Ovary (tissue), 9 donors: ENCODE measurements around the gene ZNF358. TPM values are rescaled to one million over a fixed set of nuclear protein-coding genes. Genes with fewer than 3 reads are reported as not detected.

Experiments used
- DNase-seq, 5 donors: peaks; one replicate each; pipeline ENCODE4 v3.0.0-alpha.2; 2019 to 2020
- H3K27ac ChIP-seq, 2 donors: fragments of 200-600 bp; one replicate each; pipeline versions ENCODE4 v1.5.1 to v1.8.0; 2019 to 2022
- H3K27me3 ChIP-seq: fragments of 200-600 bp; one replicate; pipeline ENCODE4 v1.8.0; 2022
- H3K36me3 ChIP-seq: fragments of 200-600 bp; sonication (generic); one replicate; pipeline ENCODE4 v1.5.1; 2019
- H3K4me1 ChIP-seq: one replicate; pipeline ENCODE4 v1.8.1; 2013; ENCODE audit warnings: mild to moderate bottlenecking, moderate library complexity; ENCODE audit not compliant: insufficient read depth
- H3K4me3 ChIP-seq: fragments of 200-600 bp; sonication (generic); one replicate; pipeline ENCODE4 v1.5.1; 2017
- H3K9me3 ChIP-seq, 2 donors: fragments of 200-600 bp in 1 of 2; sonication (generic) in 1 of 2; one replicate each; pipeline versions ENCODE4 v1.5.1 to v1.8.1; 2013 to 2019; ENCODE audit warnings: mild to moderate bottlenecking in 1 of 2, moderate library complexity in 1 of 2
- EP300 ChIP-seq: sonication (generic); formaldehyde crosslinking; IDR thresholded peaks from one replicate; pipeline ENCODE4 v1.6.1; 2017; ENCODE audit warnings: antibody characterized with exemption
- POLR2A ChIP-seq: fragments of 450-650 bp; IDR thresholded peaks from one replicate; pipeline ENCODE4 v1.6.1; 2017; ENCODE audit warnings: antibody characterized with exemption, mild to moderate bottlenecking, moderate library complexity
- WGBS, 3 donors: extraction: QIAGEN DNeasy Blood & Tissue Kit in 1 of 3; methylation state at CpG; one replicate each; pipeline versions ENCODE4 v1.1.5 to v1.1.7; 2013 to 2017; 5-methylcytosine and 5-hydroxymethylcytosine counted together
- intact Hi-C, 4 donors: fragments of 100-400 bp; cut with DNase I; formaldehyde crosslinking; loops; one replicate each; pipeline versions ENCODE4 v1.11.0 to v1.15.1; 2022 to 2023
- polyA plus RNA-seq, 2 donors: library from polyadenylated mRNA; stranded (reverse); fragments of 200-250 nt in 1 of 2; fragments of 350-450 nt in 1 of 2; fragmentation: Illumina TruSeq in 1 of 2; extraction: RNeasy Lipid Tissue Mini Kit (QIAGEN cat#74804) in 1 of 2; gene quantifications; one replicate each; pipeline ENCODE4 v1.2.3, GENCODE V29; 2013 to 2014
- total RNA-seq, 7 donors: library from RNA; depleted of rRNA in 2 of 7; stranded (reverse); fragments of >200 nt in 2 of 7; fragmentation: NEBNext Ultra II Directional in 3 of 7; extraction: Animal tissue kit (Norgen Biotek cat#: 25700) in 3 of 7; gene quantifications; one replicate each; pipeline versions ENCODE4 v1.1.0 to v1.2.4, GENCODE V29; 2016 to 2023
- TF ChIP-seq, protein P1 (sequence below), 3 donors: fragments of 450-650 bp in 2 of 3; fragments of 200-600 bp in 1 of 3; IDR thresholded peaks; one replicate each; pipeline versions ENCODE4 v1.5.1 to v1.8.0; 2016 to 2022; ENCODE audit warnings: antibody characterized with exemption in 3 of 3, mild to moderate bottlenecking in 1 of 3
- donor health status: DM: no; HTN: no; CAD: no; lungs with moderate emphysema.
- donor health status: DM: no; HTN: no; CAD: no.
- donor health status: Bipolar disorder and iron deficiency.
- donor health status: DM: yes; HTN: yes; CAD: no.
- donor health status: DM: no; HTN: no; CAD: no.
- donor health status: DM: yes; HTN: yes; CAD: no.

Gene ZNF358
- total and polyA plus RNA-seq, 9 donors = 9.2 to 112 (median 88.2) TPM

DNA sequence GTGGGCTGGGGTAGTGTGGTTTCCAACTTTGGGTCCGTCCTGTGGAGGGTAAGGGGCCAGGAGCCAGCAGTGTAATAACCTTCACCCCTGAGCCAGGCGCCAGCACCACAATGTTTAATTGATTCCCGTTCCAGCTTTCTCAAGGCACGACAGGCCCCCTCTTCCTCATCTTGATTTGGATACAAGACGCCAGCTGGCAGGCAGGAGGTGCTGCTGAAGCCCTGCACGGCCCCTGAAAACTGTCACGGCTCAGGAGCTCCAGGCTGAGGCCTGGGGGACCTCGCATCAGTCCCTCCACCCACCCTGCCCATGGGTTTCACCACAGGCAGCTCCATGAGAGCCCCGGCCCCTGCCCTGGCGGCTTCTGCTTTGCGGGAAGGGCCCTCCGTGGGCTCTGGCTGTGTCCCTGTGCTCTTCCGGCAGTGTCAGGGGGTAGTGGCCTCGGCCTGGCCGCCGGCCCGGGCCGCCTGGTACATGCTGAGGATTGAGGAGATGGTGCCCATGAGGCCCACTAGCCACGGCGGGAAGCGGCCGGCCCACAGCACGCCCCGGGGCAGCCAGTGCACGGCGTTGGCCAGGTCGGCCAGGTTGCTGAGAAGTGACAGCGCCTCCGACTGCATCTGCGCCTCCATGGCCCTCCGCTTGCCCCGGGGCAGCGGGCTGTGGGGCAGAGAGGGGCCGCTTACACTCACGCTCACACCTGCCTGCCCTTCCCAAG is 39.0 kb upstream of the ZNF358 start:
- no peak overlapping the region for H3K4me3 ChIP-seq
- no peak for DNase-seq
- WGBS, 3 donors = 84% methylated on average over 30 to 35 of the region's 35 CpGs
- TF ChIP-seq POLR2A (no peak), EP300 (no peak)
- TF ChIP-seq, protein P1, sequence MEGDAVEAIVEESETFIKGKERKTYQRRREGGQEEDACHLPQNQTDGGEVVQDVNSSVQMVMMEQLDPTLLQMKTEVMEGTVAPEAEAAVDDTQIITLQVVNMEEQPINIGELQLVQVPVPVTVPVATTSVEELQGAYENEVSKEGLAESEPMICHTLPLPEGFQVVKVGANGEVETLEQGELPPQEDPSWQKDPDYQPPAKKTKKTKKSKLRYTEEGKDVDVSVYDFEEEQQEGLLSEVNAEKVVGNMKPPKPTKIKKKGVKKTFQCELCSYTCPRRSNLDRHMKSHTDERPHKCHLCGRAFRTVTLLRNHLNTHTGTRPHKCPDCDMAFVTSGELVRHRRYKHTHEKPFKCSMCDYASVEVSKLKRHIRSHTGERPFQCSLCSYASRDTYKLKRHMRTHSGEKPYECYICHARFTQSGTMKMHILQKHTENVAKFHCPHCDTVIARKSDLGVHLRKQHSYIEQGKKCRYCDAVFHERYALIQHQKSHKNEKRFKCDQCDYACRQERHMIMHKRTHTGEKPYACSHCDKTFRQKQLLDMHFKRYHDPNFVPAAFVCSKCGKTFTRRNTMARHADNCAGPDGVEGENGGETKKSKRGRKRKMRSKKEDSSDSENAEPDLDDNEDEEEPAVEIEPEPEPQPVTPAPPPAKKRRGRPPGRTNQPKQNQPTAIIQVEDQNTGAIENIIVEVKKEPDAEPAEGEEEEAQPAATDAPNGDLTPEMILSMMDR (IDR thresholded peaks at IDR 0.05) = no peak
- H3K9me3 ChIP-seq = no peaks in the 10 kb centered on the region
- peaks cover 2% of the 10 kb centered on the region for H3K4me1 ChIP-seq
- H3K27me3 ChIP-seq = no peaks in the 10 kb centered on the region
- H3K27ac ChIP-seq = no peak overlapping the region
- intact Hi-C loops = no loop called here
- no peaks in the 10 kb centered on the region for H3K36me3 ChIP-seq

DNA sequence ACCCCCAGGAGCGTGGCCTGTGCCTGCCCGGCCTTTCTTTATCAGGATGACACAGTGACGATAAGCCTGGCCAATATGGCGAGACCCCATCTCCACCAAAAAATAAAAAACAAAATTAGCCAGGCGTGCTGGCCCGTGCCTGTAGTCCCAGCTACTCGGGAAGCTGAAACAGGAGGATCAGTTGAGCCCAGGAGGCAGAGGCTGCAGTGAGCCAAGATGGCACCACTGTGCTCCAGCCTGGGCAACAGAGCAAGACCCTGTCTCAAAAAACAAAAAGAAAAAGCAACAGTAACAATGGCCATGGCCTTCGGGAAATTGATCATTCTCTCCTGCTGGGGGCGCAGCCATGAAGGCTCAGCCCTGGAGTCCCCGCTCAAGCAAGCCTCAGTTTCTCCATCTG is 38.1 kb upstream of the ZNF358 start:
- Histone ChIP-seq H3K36me3 (no peaks in the 10 kb centered on the region), H3K4me1 (peaks cover 2% of the 10 kb centered on the region), H3K9me3 (no peaks in the 10 kb centered on the region), H3K27me3 (no peaks in the 10 kb centered on the region), H3K27ac (no peak overlapping the region), H3K4me3 (no peak overlapping the region)
- intact Hi-C loops = no loop called here
- WGBS, 3 donors = 84 to 90% (median 89%) methylated on average over 10 of the region's 10 CpGs
- TF ChIP-seq POLR2A = no peak
- TF ChIP-seq, protein P1 (IDR thresholded peaks at IDR 0.05) = no peak
- TF ChIP-seq EP300 = no peak
- DNase-seq = no peak

DNA sequence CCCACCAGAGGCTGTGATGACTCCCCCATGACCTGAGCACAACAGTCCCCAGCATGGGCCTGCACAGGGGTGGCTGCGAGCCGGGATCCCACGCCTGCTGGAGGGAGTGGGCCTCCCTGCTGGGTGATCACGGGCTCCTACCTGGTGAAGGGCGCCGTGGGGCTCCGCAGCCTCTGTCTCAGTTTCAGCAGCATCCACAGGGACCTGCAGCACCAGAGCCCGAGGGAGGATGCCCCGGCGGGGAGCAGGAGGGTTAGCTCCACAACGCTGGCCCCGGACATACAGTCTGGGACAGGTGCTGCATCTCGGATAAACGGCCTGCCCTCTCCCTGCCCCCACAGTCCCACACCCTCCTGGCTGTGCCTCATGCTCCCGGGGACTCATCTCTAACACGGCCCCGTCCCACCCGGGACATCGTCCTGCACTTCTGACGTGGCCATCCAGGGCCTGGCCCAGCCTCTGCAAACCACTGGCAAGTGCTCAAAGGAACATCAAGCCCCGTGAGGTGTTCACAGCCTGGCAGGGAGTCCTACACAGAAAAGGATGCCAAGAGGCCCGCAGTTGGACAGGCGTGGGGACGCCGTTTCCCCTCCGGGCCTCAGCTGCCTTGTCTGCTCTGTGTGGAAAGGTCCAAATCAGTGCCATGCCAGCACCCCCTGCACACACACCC is 37.6 kb upstream of the ZNF358 start:
- Histone ChIP-seq H3K4me1 (peaks cover 2% of the 10 kb centered on the region), H3K27me3 (no peaks in the 10 kb centered on the region), H3K36me3 (no peaks in the 10 kb centered on the region), H3K9me3 (no peaks in the 10 kb centered on the region), H3K4me3 (no peak overlapping the region), H3K27ac (no peak overlapping the region)
- intact Hi-C loops = no loop called here
- no peak for DNase-seq
- 54 to 64% (median 56%) methylated on average over 22 to 26 of the region's 26 CpGs for WGBS, 3 donors
- TF ChIP-seq EP300 (no peak), POLR2A (no peak)
- TF ChIP-seq, protein P1 (IDR thresholded peaks at IDR 0.05) = no peak

DNA sequence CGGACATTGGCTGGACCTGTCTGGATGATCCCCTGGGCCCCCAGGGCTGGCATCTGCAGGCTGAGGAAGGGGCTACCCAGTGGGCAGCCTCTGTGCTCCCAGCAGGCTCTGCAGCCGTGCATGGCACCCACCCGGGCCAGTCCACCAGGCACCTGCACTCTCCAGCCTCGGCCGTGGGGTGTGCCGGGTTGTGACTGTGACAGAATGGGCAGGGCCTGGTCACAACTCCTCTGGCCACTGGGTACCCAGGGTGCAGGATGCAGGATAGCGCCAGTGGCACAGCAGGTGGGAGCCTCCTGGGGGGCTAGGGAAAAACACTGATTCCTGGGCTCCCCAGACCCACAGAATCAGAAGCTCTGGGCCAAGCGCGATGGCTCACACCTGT is 37.1 kb upstream of the ZNF358 start:
- intact Hi-C loops = no loop called here
- Histone ChIP-seq H3K9me3 (no peaks in the 10 kb centered on the region), H3K4me1 (peaks cover 2% of the 10 kb centered on the region), H3K36me3 (no peaks in the 10 kb centered on the region), H3K4me3 (no peak overlapping the region), H3K27ac (no peak overlapping the region), H3K27me3 (no peaks in the 10 kb centered on the region)
- TF ChIP-seq POLR2A = no peak
- TF ChIP-seq, protein P1 (IDR thresholded peaks at IDR 0.05) = no peak
- no peak for TF ChIP-seq EP300
- DNase-seq = no peak
- 84 to 91% (median 90%) methylated on average over 8 to 9 of the region's 9 CpGs for WGBS, 3 donors
